NB4 (cell line): Measurements from ENCODE around the gene OR3A3.
"Not testable (repeated sequence)": the region's sequence is repeated elsewhere in the genome, so short reads cannot be mapped to it uniquely, and the experiment has no call there.

Source experiments
- DNase-seq: peaks from one replicate; pipeline ENCODE4 v3.0.0; 2010; ENCODE audit warnings: low read depth
- H3K4me3 ChIP-seq: one replicate; pipeline ENCODE4 v1.5.1; 2011; ENCODE audit warnings: mild to moderate bottlenecking, low read depth, low read length, moderate library complexity
- CTCF ChIP-seq: IDR thresholded peaks from one replicate; pipeline ENCODE4 v1.5.1; 2012; ENCODE audit warnings: low read depth, low read length
- MAX ChIP-seq: IDR thresholded peaks from 2 replicates; pipeline ENCODE4 v1.6.1; 2011; ENCODE audit warnings: low read depth, low read length
- MYC ChIP-seq: IDR thresholded peaks from 2 replicates; pipeline ENCODE4 v1.6.1; 2011; ENCODE audit warnings: low read depth, low read length
- POLR2A ChIP-seq: IDR thresholded peaks from 2 replicates; pipeline ENCODE4 v1.6.1; 2011; ENCODE audit warnings: mild to moderate bottlenecking; ENCODE audit not compliant: insufficient read length; ENCODE audit errors: extremely low read depth

OR3A3 gene

GRCh38 chr17:3398310-3398709, 12.9 kb upstream of the OR3A3 start, which contains the start of gene OR1E1:
TSS of gene OR1E1 (minus strand) at chr17:3398410. CDS start at chr17:3398410, 0 bp downstream.
- H3K4me3 ChIP-seq: no peak within 1 kb of the TSS
- TF ChIP-seq POLR2A (no peak), MAX (no peak), CTCF (no peak), MYC (no peak)
- DNase-seq: no peak

GRCh38 chr17:3400055-3400454, 11.1 kb upstream of the OR3A3 start:
- no peak overlapping the region for H3K4me3 ChIP-seq
- DNase-seq: no peak
- TF ChIP-seq MAX: no peak
- TF ChIP-seq POLR2A: no peak
- no peak for TF ChIP-seq CTCF
- no peak for TF ChIP-seq MYC

GRCh38 chr17:3401786-3402185, 9.4 kb upstream of the OR3A3 start:
- no peak overlapping the region for H3K4me3 ChIP-seq
- no peak for DNase-seq
- no peak for TF ChIP-seq POLR2A
- TF ChIP-seq CTCF: no peak
- TF ChIP-seq MYC: no peak
- no peak for TF ChIP-seq MAX

- not testable (repeated sequence) for DNase-seq, H3K4me3 ChIP-seq
These were observed 7.3 kb upstream of the OR3A3 start for GRCh38 chr17:3403856-3404255.

GRCh38 chr17:3412216-3412615, 1.0 kb downstream of the OR3A3 start:
- DNase-seq, H3K4me3 ChIP-seq: not testable (repeated sequence)

- DNase-seq: no peak
- no peak overlapping the region for H3K4me3 ChIP-seq
- TF ChIP-seq CTCF (no peak), POLR2A (no peak), MAX (no peak), MYC (no peak)
These were observed 4.4 kb downstream of the OR3A3 start for GRCh38 chr17:3415610-3416009.

- TF ChIP-seq POLR2A: no peak
- TF ChIP-seq MYC: no peak
- TF ChIP-seq CTCF: no peak
- no peak for TF ChIP-seq MAX
- H3K4me3 ChIP-seq: no peak overlapping the region
- no peak for DNase-seq
These were observed 7.1 kb downstream of the OR3A3 start for GRCh38 chr17:3418222-3418621.
